HG02840 (cell line): ENCODE results near the gene DAPK1.

Experiments
- ATAC-seq: cut with Tn5 transposase; IDR thresholded peaks from one replicate; pipeline ENCODE4 v1.9.1; 2021; ENCODE audit warnings: mild to moderate bottlenecking, moderate library complexity, moderate number of reproducible peaks; ENCODE audit not compliant: unreplicated experiment, low FRiP score

DAPK1 gene

GRCh38 chr9:87516222-87516925, 18.7 kb downstream of the DAPK1 start:
- ATAC-seq, result no peak

- ATAC-seq, result no peak
Measured at GRCh38 chr9:87516926-87517290, 19.2 kb downstream of the DAPK1 start.

DNA sequence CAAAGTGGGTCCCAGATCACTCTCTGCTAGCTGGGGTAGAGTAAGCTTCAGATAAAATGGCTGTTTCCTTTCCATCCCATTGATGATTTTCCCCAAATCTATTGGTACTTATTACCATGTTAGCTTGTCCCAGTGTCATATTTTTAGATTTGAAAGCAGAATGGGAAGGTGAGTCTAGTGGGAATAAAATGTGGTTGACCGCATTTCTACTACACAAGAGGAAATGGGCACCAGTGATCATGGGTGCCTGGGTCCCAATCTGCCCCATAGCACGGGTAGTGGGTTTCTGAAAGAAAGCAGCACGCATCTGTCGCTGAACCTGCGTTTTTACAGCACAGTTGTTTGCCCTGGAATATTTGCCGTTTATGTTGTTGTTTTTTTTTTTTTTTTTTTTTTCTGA, 20.1 kb downstream of the DAPK1 start:
- ATAC-seq, result no peak

DNA sequence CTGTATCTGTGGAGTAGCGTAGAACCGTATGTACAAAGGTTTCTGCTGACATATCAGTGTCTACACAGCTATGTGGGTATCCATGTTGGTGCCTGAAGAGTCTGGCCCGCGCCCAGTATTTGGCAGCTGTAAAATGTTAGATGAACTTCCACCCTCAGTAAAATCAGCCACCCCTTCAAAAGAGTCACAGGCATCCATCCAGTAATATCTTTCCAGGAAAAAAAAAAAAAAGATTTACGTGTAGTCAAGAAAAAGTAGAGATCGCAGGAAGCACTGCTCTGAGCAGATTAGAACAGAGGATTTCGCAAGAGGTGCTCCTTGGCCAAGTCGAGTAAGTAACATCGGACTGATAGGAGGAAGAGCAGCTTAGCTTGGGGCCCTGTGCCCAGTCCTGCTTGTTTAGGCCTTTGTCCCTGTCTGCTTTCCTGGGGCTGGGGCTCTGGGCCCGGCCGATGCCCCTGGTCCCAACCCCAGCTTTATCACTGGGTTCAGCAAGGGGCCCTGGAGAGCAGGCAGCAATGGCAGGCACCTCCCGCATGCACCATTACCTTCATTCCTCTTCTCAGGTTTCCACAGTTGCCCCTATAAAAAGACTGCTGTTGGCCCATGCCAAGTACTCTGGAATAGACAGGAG, 21.2 kb downstream of the DAPK1 start:
- ATAC-seq, result no peak

DNA sequence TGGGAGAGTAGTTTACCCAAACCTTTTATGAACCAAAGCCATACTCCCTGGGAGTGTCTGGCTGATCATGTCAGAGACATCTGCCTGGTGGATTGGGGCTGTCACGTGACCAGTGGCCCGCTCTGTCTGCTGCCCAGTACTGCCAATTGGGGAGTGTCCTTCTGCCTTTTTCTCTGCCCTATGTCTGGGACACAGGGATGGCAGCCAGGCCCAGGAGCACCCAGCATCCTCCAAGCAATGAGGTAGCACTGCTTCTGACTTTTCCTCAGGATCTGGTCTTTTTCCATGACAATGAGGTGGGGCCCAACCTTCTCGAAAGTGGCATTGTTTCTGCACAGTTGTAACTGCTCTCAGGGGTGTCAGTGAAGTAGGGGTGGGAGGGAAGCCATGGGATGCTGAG, 21.8 kb downstream of the DAPK1 start:
- no peak for ATAC-seq

DNA sequence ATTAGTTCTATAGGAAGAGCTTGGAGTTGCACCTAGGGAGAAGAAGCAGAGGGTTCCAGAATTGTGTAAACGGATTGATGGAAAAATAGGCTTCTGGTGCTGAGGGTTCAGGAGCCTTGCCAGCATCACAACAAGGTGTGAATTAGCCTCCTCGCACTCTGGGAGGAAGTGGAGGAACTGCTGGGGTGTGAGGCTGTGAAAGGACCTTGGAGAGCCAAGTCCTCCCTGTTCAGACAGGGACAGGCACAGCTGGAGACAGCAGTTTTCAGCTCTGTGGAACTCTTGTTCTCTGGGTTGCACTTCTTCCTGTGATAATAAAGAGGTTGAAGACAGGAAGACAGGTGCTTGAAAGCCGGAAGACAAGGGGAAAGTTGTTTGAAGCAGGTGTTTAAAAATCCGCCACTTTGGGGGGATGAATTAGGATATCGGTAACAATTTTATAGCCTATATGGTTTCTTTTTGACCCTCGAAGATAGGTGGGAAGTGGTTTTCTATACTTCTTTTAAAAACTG, 22.6 kb downstream of the DAPK1 start:
- no peak for ATAC-seq

DNA sequence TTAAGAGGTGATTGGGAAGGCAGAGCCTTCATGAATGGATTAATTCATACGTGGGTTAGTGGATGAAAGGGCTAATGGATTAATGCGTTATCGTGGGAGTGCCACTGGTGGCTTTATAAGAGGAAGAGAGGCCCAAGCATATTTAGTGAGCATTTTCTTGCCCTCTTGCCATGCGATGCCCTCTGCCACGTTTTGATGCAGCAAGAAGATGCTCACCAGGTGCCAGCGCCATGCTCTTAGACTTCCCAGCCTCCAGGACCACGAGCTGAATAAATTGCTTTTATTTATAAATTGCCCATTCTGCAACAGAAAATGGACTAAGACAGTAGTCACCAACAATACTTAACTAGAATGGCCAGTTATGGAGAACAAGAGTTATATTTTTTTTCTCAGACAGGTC, 24.2 kb downstream of the DAPK1 start:
- ATAC-seq, result no peak

GRCh38 chr9:87524061-87524460, 26.4 kb downstream of the DAPK1 start:
- ATAC-seq, result no peak

DNA sequence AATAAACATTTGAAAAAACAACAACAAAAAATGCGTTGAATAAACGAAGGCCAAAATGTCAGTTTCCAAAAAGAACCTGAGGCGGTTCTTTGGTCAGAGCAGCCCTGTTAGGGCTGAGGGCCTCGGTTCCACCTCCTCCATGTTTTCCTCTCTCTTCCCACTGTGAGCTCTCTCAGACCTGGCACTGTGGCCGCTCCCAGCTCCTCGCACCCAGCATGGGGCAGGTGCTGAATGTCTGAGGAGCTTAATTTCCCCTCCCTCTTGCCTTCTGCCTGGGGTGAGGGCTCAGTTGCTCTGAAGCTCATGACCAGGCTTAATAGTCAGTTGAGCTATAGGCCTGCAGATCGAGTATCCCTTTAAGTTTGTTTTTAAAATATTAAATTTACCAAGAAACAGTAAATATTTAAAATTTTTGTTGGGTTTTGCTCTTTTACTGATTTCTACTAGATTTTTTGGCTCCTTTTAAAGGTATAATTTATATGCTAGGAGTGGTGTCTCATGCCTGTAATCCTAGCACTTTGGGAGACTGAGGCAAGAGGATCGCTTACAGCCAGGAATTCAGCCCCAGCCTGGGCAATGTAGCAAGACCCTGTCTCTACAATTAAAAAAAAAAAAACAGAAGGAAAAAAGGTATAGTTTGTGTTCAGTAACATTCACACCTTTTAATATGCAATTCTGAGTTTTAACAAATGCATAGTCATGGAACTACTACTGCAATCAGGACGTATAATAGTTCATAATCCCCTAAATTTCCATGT, 28.1 kb downstream of the DAPK1 start:
- no peak for ATAC-seq

GRCh38 chr9:87527211-87527916, 29.7 kb downstream of the DAPK1 start:
- ATAC-seq, result no peak

DNA sequence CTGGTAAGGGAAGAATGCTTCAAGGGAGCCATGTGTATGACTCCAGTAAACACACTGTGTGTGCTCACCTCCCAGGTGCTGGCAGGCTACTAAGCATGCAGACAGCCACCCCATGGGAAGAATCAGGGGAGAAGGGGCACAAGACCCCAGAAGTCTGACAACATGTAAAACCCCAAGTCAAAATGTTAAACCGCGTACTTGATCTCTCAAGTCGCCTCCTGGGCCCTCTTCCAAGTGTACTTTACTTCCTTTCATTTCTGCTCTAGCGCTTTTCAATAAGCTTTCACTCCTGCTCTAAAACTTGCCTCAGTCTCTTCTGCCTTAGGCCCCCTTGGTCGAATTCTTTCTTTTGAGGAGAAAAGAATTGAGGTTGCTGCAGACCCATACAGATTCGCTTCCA, 31.3 kb downstream of the DAPK1 start:
- ATAC-seq, result no peak

- ATAC-seq, result no peak
Measured at GRCh38 chr9:87529671-87530070, 32.0 kb downstream of the DAPK1 start.

- ATAC-seq, result no peak
Measured at GRCh38 chr9:87530716-87531115, 33.0 kb downstream of the DAPK1 start.

GRCh38 chr9:87531370-87532295, 34.0 kb downstream of the DAPK1 start:
- no peak for ATAC-seq

GRCh38 chr9:87533271-87533670, 35.6 kb downstream of the DAPK1 start:
- ATAC-seq, result no peak

DNA sequence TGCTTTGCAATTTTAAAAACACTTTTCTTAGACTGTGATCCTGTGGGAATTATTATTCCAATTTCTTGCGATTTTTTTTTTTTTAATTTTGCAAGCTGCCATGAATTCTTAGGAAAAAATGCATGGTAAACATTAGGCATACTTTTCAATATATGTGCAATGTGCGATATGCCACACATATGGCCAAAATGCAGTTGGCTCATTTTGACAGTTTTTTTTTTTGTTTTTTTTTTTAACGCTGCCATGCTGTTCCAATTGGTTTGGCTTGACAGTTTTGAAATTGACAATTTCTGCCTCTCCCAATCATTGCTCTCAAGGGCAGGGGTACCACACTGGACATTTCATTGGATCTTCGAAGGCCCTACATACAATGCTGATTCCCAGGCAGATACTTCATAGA, 36.4 kb downstream of the DAPK1 start:
- ATAC-seq, result no peak

DNA sequence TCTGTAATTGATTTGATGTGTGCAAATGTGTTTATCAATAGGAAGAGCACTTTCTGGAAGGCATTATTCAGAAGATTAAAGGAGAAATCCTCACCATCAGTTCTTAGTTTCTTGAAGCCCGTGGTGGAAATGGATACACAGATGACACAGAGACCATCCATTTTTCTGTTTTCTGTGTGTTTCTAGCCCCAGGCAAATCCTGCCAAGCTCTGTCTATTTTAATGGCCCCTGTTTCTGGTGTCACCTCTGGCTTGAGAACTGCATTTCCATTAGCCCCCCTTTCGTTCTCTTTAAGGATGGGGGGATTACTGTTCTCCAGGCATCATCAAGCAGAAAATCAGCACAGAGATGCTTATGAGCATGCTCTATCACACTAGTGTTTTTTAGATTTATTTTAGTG, 37.3 kb downstream of the DAPK1 start:
- no peak for ATAC-seq

GRCh38 chr9:87535817-87536539, 38.3 kb downstream of the DAPK1 start:
- ATAC-seq, result no peak

GRCh38 chr9:87537625-87538024, 40.0 kb downstream of the DAPK1 start:
- no peak for ATAC-seq
